BLaER1 treated with 17β-estradiol and CSF1 and Interleukin-3, amounts not matched to agents 10 nM and 100 nM (cell line): ENCODE results near the gene RBFOX2.

ENCODE experiments used
- H3K27ac ChIP-seq, 11 experiments: shearing (Covaris generic); formaldehyde crosslinking; 2 replicates each; pipeline ENCODE4 v1.8.1; 2022
- H3K27me3 ChIP-seq, 11 experiments: shearing (Covaris generic); formaldehyde crosslinking; 2 replicates each; pipeline ENCODE4 v1.8.1; 2022
- H3K36me3 ChIP-seq, 11 experiments: shearing (Covaris generic); formaldehyde crosslinking; 2 replicates each; pipeline ENCODE4 v1.8.1; 2022
- H3K4me1 ChIP-seq, 10 experiments: shearing (Covaris generic); formaldehyde crosslinking; 2 replicates each; pipeline ENCODE4 v1.8.1; 2022
- H3K4me2 ChIP-seq, 11 experiments: shearing (Covaris generic); formaldehyde crosslinking; 2 replicates each; pipeline ENCODE4 v1.8.1; 2022
- H3K4me3 ChIP-seq, 10 experiments: shearing (Covaris generic); formaldehyde crosslinking; 2 replicates each; pipeline ENCODE4 v1.8.1; 2022
- H3K9ac ChIP-seq, 11 experiments: shearing (Covaris generic); formaldehyde crosslinking; 2 replicates each; pipeline ENCODE4 v1.8.1; 2022
- H3K9me3 ChIP-seq, 11 experiments: shearing (Covaris generic); formaldehyde crosslinking; replicated peaks in 1 of 11; 2 replicates each; pipeline ENCODE4 v1.8.1; 2022
- H4K20me1 ChIP-seq, 11 experiments: shearing (Covaris generic); formaldehyde crosslinking; 2 replicates each; pipeline ENCODE4 v1.8.1; 2022
- Cebpa-rat ChIP-seq, 11 experiments: shearing (Covaris generic); IDR thresholded peaks; 2 replicates each; pipeline ENCODE4 v1.8.1; 2022

The RBFOX2 gene

GRCh38 chr22:35732116-35732515 is 296.5 kb downstream of the RBFOX2 start:
- no peaks in the 10 kb centered on the region for H3K9me3 ChIP-seq

GRCh38 chr22:35731321-35731720 is 297.3 kb downstream of the RBFOX2 start:
- Histone ChIP-seq H3K27ac (no peak overlapping the region), H3K4me2 (no peak overlapping the region), H3K9me3 (no peaks in the 10 kb centered on the region), H3K27me3 (0 out of 22 replicates have a peak, but pooled peaks cover 0 to 9% (median 0%) of the 10 kb centered on the region in 11 experiments), H3K36me3 (no peaks in the 10 kb centered on the region), H3K4me3 (no peak overlapping the region), H3K4me1 (0 out of 20 replicates have a peak, but pooled peaks cover 0 to 4% (median 0%) of the 10 kb centered on the region in 10 experiments), H4K20me1 (peaks cover 0 to 6% (median 0%) of the 10 kb centered on the region in 11 experiments; a peak in 4 of 22 replicates), H3K9ac (no peak overlapping the region)
- no peak for TF ChIP-seq Cebpa-rat (IDR thresholded peaks at IDR 0.05)

More at GRCh38 chr22:35732116-35732515, 296.5 kb downstream of the RBFOX2 start:
- peaks cover 0 to 11% (median 0%) of the 10 kb centered on the region in 11 experiments; a peak in 4 of 22 replicates for H4K20me1 ChIP-seq
- no peak overlapping the region for H3K4me2 ChIP-seq
- 0 out of 22 replicates have a peak, but pooled peaks cover 0 to 14% (median 0%) of the 10 kb centered on the region in 11 experiments for H3K27me3 ChIP-seq
- no peaks in the 10 kb centered on the region for H3K4me1 ChIP-seq
- H3K9ac ChIP-seq: no peak overlapping the region
- no peak overlapping the region for H3K4me3 ChIP-seq
- no peak overlapping the region for H3K27ac ChIP-seq
- TF ChIP-seq Cebpa-rat (IDR thresholded peaks at IDR 0.05): no peak
- H3K36me3 ChIP-seq: no peaks in the 10 kb centered on the region

GRCh38 chr22:35729309-35729698 is 299.3 kb downstream of the RBFOX2 start:
- Histone ChIP-seq H3K27ac (no peak overlapping the region), H3K4me2 (no peak overlapping the region)
- TF ChIP-seq Cebpa-rat (IDR thresholded peaks at IDR 0.05): no peak

GRCh38 chr22:35728639-35729308 is 299.9 kb downstream of the RBFOX2 start:
- no peak overlapping the region for H3K27ac ChIP-seq
- H3K4me2 ChIP-seq: no peak overlapping the region
- no peak for TF ChIP-seq Cebpa-rat (IDR thresholded peaks at IDR 0.05)

More at GRCh38 chr22:35729309-35729698, 299.3 kb downstream of the RBFOX2 start:
- no peaks in the 10 kb centered on the region for H3K36me3 ChIP-seq
- no peaks in the 10 kb centered on the region for H3K9me3 ChIP-seq
- no peak overlapping the region for H3K4me3 ChIP-seq
- H3K27me3 ChIP-seq: no peaks in the 10 kb centered on the region
- H3K4me1 ChIP-seq: 0 out of 20 replicates have a peak, but pooled peaks cover 0 to 4% (median 0%) of the 10 kb centered on the region in 10 experiments
- H3K9ac ChIP-seq: no peak overlapping the region
- H4K20me1 ChIP-seq: no peaks in the 10 kb centered on the region; a peak in 3 of 22 replicates

GRCh38 chr22:35727436-35727835 is 301.2 kb downstream of the RBFOX2 start:
- Histone ChIP-seq H3K36me3 (no peaks in the 10 kb centered on the region), H3K9me3 (no peaks in the 10 kb centered on the region)

More at GRCh38 chr22:35728639-35729308, 299.9 kb downstream of the RBFOX2 start:
- Histone ChIP-seq H3K9me3 (no peaks in the 10 kb centered on the region), H3K9ac (no peak overlapping the region), H3K27me3 (no peaks in the 10 kb centered on the region), H4K20me1 (no peaks in the 10 kb centered on the region; a peak in 2 of 22 replicates), H3K4me1 (0 out of 20 replicates have a peak, but pooled peaks cover 0 to 4% (median 0%) of the 10 kb centered on the region in 10 experiments), H3K4me3 (no peak overlapping the region), H3K36me3 (no peaks in the 10 kb centered on the region)

GRCh38 chr22:35726933-35727332 is 301.7 kb downstream of the RBFOX2 start:
- Histone ChIP-seq H3K27ac (no peak overlapping the region), H4K20me1 (no peaks in the 10 kb centered on the region; a peak in 1 of 22 replicates), H3K9ac (no peak overlapping the region), H3K27me3 (no peaks in the 10 kb centered on the region), H3K9me3 (no peaks in the 10 kb centered on the region), H3K4me3 (no peak overlapping the region), H3K4me2 (no peak overlapping the region), H3K4me1 (peaks cover 0 to 4% (median 0%) of the 10 kb centered on the region in 10 experiments; a peak in 2 of 20 replicates), H3K36me3 (no peaks in the 10 kb centered on the region)
- TF ChIP-seq Cebpa-rat (IDR thresholded peaks at IDR 0.05): no peak

More at GRCh38 chr22:35727436-35727835, 301.2 kb downstream of the RBFOX2 start:
- Histone ChIP-seq H3K4me2 (no peak overlapping the region), H3K4me3 (no peak overlapping the region), H3K9ac (no peak overlapping the region), H3K4me1 (peaks cover 0 to 4% (median 0%) of the 10 kb centered on the region in 10 experiments; a peak in 2 of 20 replicates), H3K27me3 (no peaks in the 10 kb centered on the region), H3K27ac (no peak overlapping the region), H4K20me1 (no peaks in the 10 kb centered on the region; a peak in 1 of 22 replicates)
- no peak for TF ChIP-seq Cebpa-rat (IDR thresholded peaks at IDR 0.05)

GRCh38 chr22:35726398-35726797 is 302.2 kb downstream of the RBFOX2 start:
- H4K20me1 ChIP-seq: no peaks in the 10 kb centered on the region
- TF ChIP-seq Cebpa-rat (IDR thresholded peaks at IDR 0.05): no peak
- no peak overlapping the region for H3K4me2 ChIP-seq

GRCh38 chr22:35725521-35725920 is 303.1 kb downstream of the RBFOX2 start:
- H3K27ac ChIP-seq: no peak overlapping the region
- no peak for TF ChIP-seq Cebpa-rat (IDR thresholded peaks at IDR 0.05)
- peaks cover 0 to 4% (median 0%) of the 10 kb centered on the region in 10 experiments; a peak in 2 of 20 replicates for H3K4me1 ChIP-seq
- H3K4me3 ChIP-seq: no peak overlapping the region
- no peaks in the 10 kb centered on the region for H3K9me3 ChIP-seq
- H3K9ac ChIP-seq: no peak overlapping the region
- H3K4me2 ChIP-seq: no peak overlapping the region
- H3K27me3 ChIP-seq: no peaks in the 10 kb centered on the region
- no peaks in the 10 kb centered on the region for H4K20me1 ChIP-seq
- no peaks in the 10 kb centered on the region for H3K36me3 ChIP-seq

More at GRCh38 chr22:35726398-35726797, 302.2 kb downstream of the RBFOX2 start:
- H3K9ac ChIP-seq: no peak overlapping the region
- H3K9me3 ChIP-seq: no peaks in the 10 kb centered on the region
- H3K4me3 ChIP-seq: no peak overlapping the region
- no peaks in the 10 kb centered on the region for H3K27me3 ChIP-seq
- peaks cover 0 to 4% (median 0%) of the 10 kb centered on the region in 10 experiments; a peak in 2 of 20 replicates for H3K4me1 ChIP-seq
- no peaks in the 10 kb centered on the region for H3K36me3 ChIP-seq
- H3K27ac ChIP-seq: no peak overlapping the region

- H3K9me3 ChIP-seq: peaks cover 0 to 10% (median 0%) of the 10 kb centered on the region in 11 experiments; a peak in 3 of 22 replicates
- no peak overlapping the region for H3K4me2 ChIP-seq
- H3K4me3 ChIP-seq: no peak overlapping the region
- H3K27ac ChIP-seq: no peak overlapping the region
- no peak overlapping the region for H3K9ac ChIP-seq
- H4K20me1 ChIP-seq: no peaks in the 10 kb centered on the region
- peaks cover 0 to 4% (median 0%) of the 10 kb centered on the region in 10 experiments; a peak in 2 of 20 replicates for H3K4me1 ChIP-seq
- no peak for TF ChIP-seq Cebpa-rat (IDR thresholded peaks at IDR 0.05)
- no peaks in the 10 kb centered on the region for H3K27me3 ChIP-seq
- no peaks in the 10 kb centered on the region for H3K36me3 ChIP-seq
These were observed 306.7 kb downstream of the RBFOX2 start for GRCh38 chr22:35721960-35722359.
